Fibroblast of mammary gland (primary cell): Measurements from ENCODE around the gene CFAP61.

ENCODE experiments used
- DNase-seq: peaks from one replicate; pipeline ENCODE4 v3.0.0-alpha.2; 2010; ENCODE audit warnings: low read depth
- H3K4me3 ChIP-seq: 2 replicates; pipeline ENCODE4 v1.5.1; 2011; ENCODE audit warnings: low read depth, mild to moderate bottlenecking, low read length, moderate library complexity; ENCODE audit not compliant: control insufficient read depth
- CTCF ChIP-seq: conservative IDR thresholded peaks from 2 replicates; pipeline ENCODE4 v1.5.1; 2011; ENCODE audit warnings: low read depth, low read length, inconsistent platforms; ENCODE audit not compliant: control insufficient read depth, insufficient read depth

CFAP61 gene

DNA sequence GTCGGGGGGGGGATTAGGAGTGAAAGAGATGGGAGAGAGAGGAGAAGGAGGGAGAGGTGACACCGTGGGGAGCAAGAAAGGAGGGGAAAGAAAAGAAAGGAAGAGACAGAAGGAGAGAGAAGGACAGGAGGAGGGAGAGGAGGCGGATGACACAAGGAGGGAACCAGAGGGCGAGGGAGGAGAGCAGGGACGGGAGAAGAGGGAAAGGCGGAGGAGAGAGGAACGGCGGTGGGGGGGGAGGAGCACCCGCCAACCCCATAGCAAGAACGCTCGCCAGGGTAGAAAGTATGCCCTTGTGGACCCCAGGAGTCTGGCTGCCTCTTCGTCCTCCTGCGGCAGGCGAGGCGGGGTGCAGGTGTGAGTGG is 311.1 kb downstream of the CFAP61 start:
- H3K4me3 ChIP-seq: no peak overlapping the region
- no peak for TF ChIP-seq CTCF
- no peak for DNase-seq

DNA sequence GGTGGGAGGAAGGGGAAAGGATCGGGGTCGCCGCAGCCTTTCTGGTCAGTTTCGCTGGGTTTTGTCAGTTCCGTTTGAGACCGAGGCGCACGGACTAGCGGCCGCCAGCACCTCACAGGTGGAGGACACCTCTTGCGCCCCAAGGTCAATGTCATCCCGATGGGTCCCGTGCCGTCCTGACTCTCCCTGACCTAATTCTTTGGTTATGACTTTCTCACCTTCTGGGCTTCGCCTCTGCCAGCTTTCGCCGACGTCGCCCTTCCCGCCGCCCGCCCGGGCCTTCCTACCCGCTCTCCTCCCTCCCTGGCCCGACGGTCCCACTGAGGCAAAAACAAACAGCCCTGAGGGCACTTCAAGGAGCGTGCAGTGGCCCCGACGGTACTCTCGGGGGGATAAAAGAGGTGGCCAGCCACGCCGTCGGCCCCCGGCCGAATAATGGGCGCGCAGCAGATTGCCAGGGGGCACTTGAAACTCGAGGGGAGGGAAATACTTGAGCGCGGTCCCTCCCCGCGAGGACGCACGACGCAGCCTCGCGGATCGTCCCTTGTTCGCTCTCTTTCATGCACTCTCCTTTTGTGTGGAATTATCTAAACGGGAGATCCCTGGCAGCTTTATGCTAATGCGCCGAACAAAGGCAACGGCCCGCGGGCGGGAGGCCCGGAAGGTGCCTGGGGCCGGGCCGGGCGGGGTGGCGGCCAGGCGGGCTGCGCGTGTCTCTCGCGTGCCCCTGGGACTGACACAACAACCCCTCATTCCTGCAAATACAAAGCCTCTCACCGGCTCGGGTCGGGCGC is 311.7 kb downstream of the CFAP61 start:
- no peak for DNase-seq
- H3K4me3 ChIP-seq: no peak overlapping the region
- TF ChIP-seq CTCF: no peak

GRCh38 chr20:20364593-20365479 is 312.5 kb downstream of the CFAP61 start:
- no peak for DNase-seq
- H3K4me3 ChIP-seq: no peak overlapping the region

GRCh38 chr20:20365480-20366161 is 313.3 kb downstream of the CFAP61 start:
- no peak overlapping the region for H3K4me3 ChIP-seq
- TF ChIP-seq CTCF: no peak
- no peak for DNase-seq

More at GRCh38 chr20:20364593-20365479, 312.5 kb downstream of the CFAP61 start:
- TF ChIP-seq CTCF: no peak

GRCh38 chr20:20366551-20366875 is 314.2 kb downstream of the CFAP61 start:
- no peak for DNase-seq
- TF ChIP-seq CTCF: no peak
- H3K4me3 ChIP-seq: no peak overlapping the region

DNA sequence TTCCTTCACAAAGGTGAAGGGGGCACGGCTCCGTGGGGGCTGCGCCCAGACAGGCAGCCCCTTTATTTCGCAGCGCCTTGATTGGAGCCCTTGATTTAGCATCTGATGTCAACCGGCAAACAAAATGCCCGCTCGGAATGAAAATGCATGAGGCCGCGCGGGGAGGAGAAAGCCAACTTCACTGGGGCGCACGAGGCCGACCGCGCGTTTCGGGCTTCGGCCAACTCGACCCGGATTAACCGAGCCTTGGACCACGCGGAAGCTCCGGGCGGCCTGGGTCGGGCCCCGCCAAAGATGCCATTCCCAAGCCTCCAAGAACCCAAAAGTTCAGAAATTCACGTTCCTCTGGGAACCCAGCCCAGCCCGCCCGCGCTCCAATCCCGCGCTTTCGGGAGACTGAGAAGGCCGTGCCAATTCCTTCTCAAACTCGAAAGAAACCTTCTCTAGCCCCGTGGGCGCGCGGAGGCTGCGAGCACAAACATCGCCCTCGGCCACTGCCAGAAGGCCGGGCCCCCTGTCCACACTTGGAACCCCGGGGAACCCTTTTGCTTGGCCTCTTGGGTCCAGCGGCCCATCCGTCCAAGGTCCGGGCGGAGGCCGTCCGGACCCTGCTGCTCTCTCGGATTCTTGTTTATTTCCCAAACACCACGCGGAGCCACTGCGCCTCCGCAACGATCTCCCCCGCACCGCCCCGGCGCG is 314.7 kb downstream of the CFAP61 start:
- no peak overlapping the region for H3K4me3 ChIP-seq
- no peak for TF ChIP-seq CTCF
- no peak for DNase-seq
